Thyroid gland (tissue), 4 donors: ENCODE results near the gene CFAP210.

Experiments used
- POLR2A ChIP-seq, 2 donors: fragments of 450-650 bp; IDR thresholded peaks; one replicate each; pipeline ENCODE4 v1.6.1; 2017; ENCODE audit warnings: antibody characterized with exemption in 2 of 2, mild to moderate bottlenecking in 2 of 2, moderate library complexity in 1 of 2
- TF ChIP-seq, protein P1 (sequence below), 6 experiments: fragments of 200-600 bp in 3 of 6; fragments of 450-650 bp in 3 of 6; sonication (generic) in 3 of 6; IDR thresholded peaks; one replicate each; pipeline ENCODE4 v1.5.1; 2016 to 2019; ENCODE audit warnings: antibody characterized with exemption in 6 of 6, mild to moderate bottlenecking in 2 of 6, inconsistent platforms in 1 of 6, moderate library complexity in 1 of 6

DNA sequence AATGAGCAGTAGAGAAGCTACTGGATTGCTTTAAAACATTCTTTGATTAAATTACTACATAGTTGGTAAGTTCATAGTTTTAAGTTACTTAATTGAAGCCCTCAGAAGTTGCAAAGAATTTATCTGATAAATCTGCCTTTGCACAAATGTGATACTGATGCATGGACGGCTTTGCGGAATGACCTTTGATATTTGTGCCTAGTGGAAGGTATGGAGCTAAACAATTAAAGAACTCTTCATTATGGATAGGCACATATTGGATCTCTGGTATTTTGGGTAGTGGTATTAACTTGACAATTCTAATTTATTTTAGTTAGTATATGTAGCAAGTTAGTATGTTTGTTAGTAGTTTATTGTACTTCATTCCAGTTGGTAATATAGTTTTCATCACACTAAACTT is 54.1 kb downstream of the CFAP210 start:
- TF ChIP-seq, protein P1, sequence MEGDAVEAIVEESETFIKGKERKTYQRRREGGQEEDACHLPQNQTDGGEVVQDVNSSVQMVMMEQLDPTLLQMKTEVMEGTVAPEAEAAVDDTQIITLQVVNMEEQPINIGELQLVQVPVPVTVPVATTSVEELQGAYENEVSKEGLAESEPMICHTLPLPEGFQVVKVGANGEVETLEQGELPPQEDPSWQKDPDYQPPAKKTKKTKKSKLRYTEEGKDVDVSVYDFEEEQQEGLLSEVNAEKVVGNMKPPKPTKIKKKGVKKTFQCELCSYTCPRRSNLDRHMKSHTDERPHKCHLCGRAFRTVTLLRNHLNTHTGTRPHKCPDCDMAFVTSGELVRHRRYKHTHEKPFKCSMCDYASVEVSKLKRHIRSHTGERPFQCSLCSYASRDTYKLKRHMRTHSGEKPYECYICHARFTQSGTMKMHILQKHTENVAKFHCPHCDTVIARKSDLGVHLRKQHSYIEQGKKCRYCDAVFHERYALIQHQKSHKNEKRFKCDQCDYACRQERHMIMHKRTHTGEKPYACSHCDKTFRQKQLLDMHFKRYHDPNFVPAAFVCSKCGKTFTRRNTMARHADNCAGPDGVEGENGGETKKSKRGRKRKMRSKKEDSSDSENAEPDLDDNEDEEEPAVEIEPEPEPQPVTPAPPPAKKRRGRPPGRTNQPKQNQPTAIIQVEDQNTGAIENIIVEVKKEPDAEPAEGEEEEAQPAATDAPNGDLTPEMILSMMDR (IDR thresholded peaks at IDR 0.05), result no peak
- no peak for TF ChIP-seq POLR2A (IDR thresholded peaks at IDR 0.05)
